Measurements from ENCODE around the gene SLC47A2.

SLC47A2 gene

DNA sequence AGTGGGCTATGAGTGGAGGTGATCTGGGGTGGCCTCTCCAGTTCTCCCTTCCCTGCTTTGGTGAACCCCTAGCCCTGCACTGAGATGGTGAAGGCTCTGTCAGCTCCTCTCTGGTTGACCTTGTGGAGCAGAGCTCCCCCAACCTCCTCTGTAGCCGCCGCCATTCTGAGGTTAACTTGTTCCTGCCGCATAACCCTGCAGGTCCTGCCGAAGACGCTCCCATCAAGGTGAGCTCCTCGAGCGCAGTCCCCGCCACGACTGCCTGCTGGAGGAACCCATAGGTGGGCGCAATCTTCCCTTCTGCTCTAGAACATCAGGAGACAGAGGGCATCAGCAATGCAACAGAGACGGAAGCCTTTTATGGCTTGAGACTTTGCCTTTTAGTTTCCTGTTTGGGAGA is 15.2 kb upstream of the SLC47A2 start:
- no peak for TF ChIP-seq CTCF (IDR thresholded peaks at IDR 0.05; ENCODE audit: low read depth, low read length)
- TF ChIP-seq EZH2phosphoT487 (IDR thresholded peaks at IDR 0.05; ENCODE audit: low read depth) = no peak
- Histone ChIP-seq H3K9me3 (ENCODE audit: insufficient read depth, low read length) (no peaks in the 10 kb centered on the region), H3K4me1 (ENCODE audit: low read length) (no peaks in the 10 kb centered on the region), H3K27ac (ENCODE audit: low read length) (no peak overlapping the region), H3K4me2 (ENCODE audit: low read length) (no peak overlapping the region), H3K79me2 (ENCODE audit: low read length) (no peaks in the 10 kb centered on the region), H3K27me3 (ENCODE audit: low read depth, low read length) (no peaks in the 10 kb centered on the region), H2AFZ (ENCODE audit: low read depth, low read length) (no peak overlapping the region), H3K36me3 (replicated peaks; ENCODE audit: low read depth, low read length) (no peaks in the 10 kb centered on the region), H4K20me1 (ENCODE audit: insufficient read depth, low read length) (no peaks in the 10 kb centered on the region), H3K4me3 (ENCODE audit: low read length) (no peak overlapping the region), H3K9ac (ENCODE audit: low read length) (no peak overlapping the region)

- Histone ChIP-seq H2AFZ (ENCODE audit: low read depth, low read length) (no peak overlapping the region), H3K9me3 (ENCODE audit: insufficient read depth, low read length) (no peaks in the 10 kb centered on the region), H3K4me1 (ENCODE audit: low read length) (no peaks in the 10 kb centered on the region), H3K4me3 (ENCODE audit: low read length) (no peak overlapping the region), H3K27ac (ENCODE audit: low read length) (no peak overlapping the region), H3K79me2 (ENCODE audit: low read length) (no peaks in the 10 kb centered on the region), H3K36me3 (replicated peaks; ENCODE audit: low read depth, low read length) (no peaks in the 10 kb centered on the region), H4K20me1 (ENCODE audit: insufficient read depth, low read length) (no peaks in the 10 kb centered on the region), H3K27me3 (ENCODE audit: low read depth, low read length) (no peaks in the 10 kb centered on the region), H3K9ac (ENCODE audit: low read length) (no peak overlapping the region), H3K4me2 (ENCODE audit: low read length) (no peak overlapping the region)
- TF ChIP-seq EZH2phosphoT487 (IDR thresholded peaks at IDR 0.05; ENCODE audit: low read depth) (no peak), CTCF (IDR thresholded peaks at IDR 0.05; ENCODE audit: low read depth, low read length) (no peak)
Measured at GRCh38 chr17:19730843-19731242, 14.5 kb upstream of the SLC47A2 start.

- no peaks in the 10 kb centered on the region for H3K27me3 ChIP-seq (ENCODE audit: low read depth, low read length)
- H2AFZ ChIP-seq (ENCODE audit: low read depth, low read length) = no peak overlapping the region
- H3K4me2 ChIP-seq (ENCODE audit: low read length) = no peak overlapping the region
- H4K20me1 ChIP-seq (ENCODE audit: insufficient read depth, low read length) = no peaks in the 10 kb centered on the region
- no peak overlapping the region for H3K4me3 ChIP-seq (ENCODE audit: low read length)
- H3K9me3 ChIP-seq (ENCODE audit: insufficient read depth, low read length) = no peaks in the 10 kb centered on the region
- H3K36me3 ChIP-seq (replicated peaks; ENCODE audit: low read depth, low read length) = no peaks in the 10 kb centered on the region
- H3K9ac ChIP-seq (ENCODE audit: low read length) = no peak overlapping the region
- no peak for TF ChIP-seq EZH2phosphoT487 (IDR thresholded peaks at IDR 0.05; ENCODE audit: low read depth)
- TF ChIP-seq CTCF (IDR thresholded peaks at IDR 0.05; ENCODE audit: low read depth, low read length) = no peak
- no peaks in the 10 kb centered on the region for H3K79me2 ChIP-seq (ENCODE audit: low read length)
- no peak overlapping the region for H3K27ac ChIP-seq (ENCODE audit: low read length)
- no peaks in the 10 kb centered on the region for H3K4me1 ChIP-seq (ENCODE audit: low read length)
Measured at GRCh38 chr17:19729900-19730299, 13.5 kb upstream of the SLC47A2 start.

DNA sequence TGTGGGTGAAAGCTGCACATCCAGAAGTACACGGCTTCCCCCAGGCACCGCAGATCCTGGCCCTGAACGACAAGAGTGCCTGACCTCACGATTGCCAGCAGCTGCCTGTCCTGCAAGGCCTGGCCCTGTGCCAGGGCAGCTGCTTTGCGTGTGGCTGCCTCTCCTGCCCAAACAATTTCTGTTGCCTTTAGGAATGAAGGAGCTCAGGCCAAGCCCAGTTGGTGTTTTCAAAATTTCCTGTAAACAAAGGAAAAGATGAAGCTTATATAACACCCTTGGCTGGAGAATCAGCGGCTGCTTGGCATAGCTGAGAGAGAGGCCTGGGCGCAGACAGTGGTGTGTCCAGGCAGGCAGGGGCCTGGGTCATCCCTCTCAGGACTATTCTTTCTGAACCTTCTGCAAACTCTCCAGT is 11.7 kb upstream of the SLC47A2 start:
- H3K4me1 ChIP-seq (ENCODE audit: low read length) = no peaks in the 10 kb centered on the region
- no peaks in the 10 kb centered on the region for H3K36me3 ChIP-seq (replicated peaks; ENCODE audit: low read depth, low read length)
- H2AFZ ChIP-seq (ENCODE audit: low read depth, low read length) = no peak overlapping the region
- no peaks in the 10 kb centered on the region for H3K9me3 ChIP-seq (ENCODE audit: insufficient read depth, low read length)
- no peaks in the 10 kb centered on the region for H3K27me3 ChIP-seq (ENCODE audit: low read depth, low read length)
- no peaks in the 10 kb centered on the region for H3K79me2 ChIP-seq (ENCODE audit: low read length)
- TF ChIP-seq CTCF (IDR thresholded peaks at IDR 0.05; ENCODE audit: low read depth, low read length) (no peak), EZH2phosphoT487 (IDR thresholded peaks at IDR 0.05; ENCODE audit: low read depth) (no peak)
- no peak overlapping the region for H3K27ac ChIP-seq (ENCODE audit: low read length)
- no peaks in the 10 kb centered on the region for H4K20me1 ChIP-seq (ENCODE audit: insufficient read depth, low read length)
- H3K4me2 ChIP-seq (ENCODE audit: low read length) = no peak overlapping the region
- H3K4me3 ChIP-seq (ENCODE audit: low read length) = no peak overlapping the region
- H3K9ac ChIP-seq (ENCODE audit: low read length) = no peak overlapping the region
